H9 (cell line): ENCODE measurements around the gene ZNF804A. TPM values are rescaled to one million over a fixed set of nuclear protein-coding genes. Genes with fewer than 3 reads are reported as not detected.

ENCODE experiments used
- DNase-seq: peaks from one replicate; pipeline ENCODE4 v3.0.0-alpha.2; 2017
- H2AFZ ChIP-seq: one replicate; pipeline ENCODE4 v1.6.1; 2013; ENCODE audit warnings: mild to moderate bottlenecking, low read length, control low read depth, moderate library complexity
- H2AK5ac ChIP-seq: 2 replicates; pipeline ENCODE4 v1.6.1; 2013; ENCODE audit warnings: low read length, control low read depth, mixed read lengths; ENCODE audit not compliant: insufficient read length
- H2BK120ac ChIP-seq: one replicate; pipeline ENCODE4 v1.6.1; 2013; ENCODE audit warnings: low read depth, mild to moderate bottlenecking, low read length, control low read depth, inconsistent platforms; ENCODE audit not compliant: poor library complexity, severe bottlenecking
- H2BK12ac ChIP-seq: 2 replicates; pipeline ENCODE4 v1.6.1; 2013; ENCODE audit warnings: low read length, control low read depth, mixed read lengths, low read depth; ENCODE audit not compliant: insufficient read length
- H2BK15ac ChIP-seq: 2 replicates; pipeline ENCODE4 v1.6.1; 2013; ENCODE audit warnings: low read depth, low read length, control low read depth
- H2BK20ac ChIP-seq: one replicate; pipeline ENCODE4 v1.6.1; 2013; ENCODE audit warnings: low read depth, mild to moderate bottlenecking, low read length, control low read depth, inconsistent platforms; ENCODE audit not compliant: poor library complexity, severe bottlenecking
- H2BK5ac ChIP-seq: 2 replicates; pipeline ENCODE4 v1.6.1; 2013; ENCODE audit warnings: low read length, control low read depth, mixed read lengths; ENCODE audit not compliant: insufficient read length
- H3K14ac ChIP-seq: 2 replicates; pipeline ENCODE4 v1.6.1; 2013; ENCODE audit warnings: low read length, control low read depth; ENCODE audit not compliant: insufficient read depth
- H3K18ac ChIP-seq: 2 replicates; pipeline ENCODE4 v1.6.1; 2013; ENCODE audit warnings: low read depth, mild to moderate bottlenecking, mixed read lengths, low read length, control low read depth; ENCODE audit not compliant: insufficient read length
- H3K23ac ChIP-seq: 2 replicates; pipeline ENCODE4 v1.6.1; 2013; ENCODE audit warnings: low read length, control low read depth, mixed read lengths, low read depth; ENCODE audit not compliant: insufficient read length
- H3K23me2 ChIP-seq: 2 replicates; pipeline ENCODE4 v1.6.1; 2013; ENCODE audit warnings: low read depth, mild to moderate bottlenecking, mixed read lengths, low read length, control low read depth; ENCODE audit not compliant: insufficient read length, poor library complexity, severe bottlenecking
- H3K27ac ChIP-seq: 2 replicates; pipeline ENCODE4 v1.5.1; 2013; ENCODE audit warnings: low read length, control low read depth, mixed read lengths, low read depth; ENCODE audit not compliant: insufficient read length
- H3K27me3 ChIP-seq: 2 replicates; pipeline ENCODE4 v1.6.1; 2013; ENCODE audit warnings: low read length, control low read depth, inconsistent platforms; ENCODE audit not compliant: insufficient read depth
- H3K4ac ChIP-seq: 2 replicates; pipeline ENCODE4 v1.6.1; 2013; ENCODE audit warnings: low read depth, mild to moderate bottlenecking, control low read depth, inconsistent platforms, low read length, moderate library complexity
- H3K4me1 ChIP-seq: 2 replicates; pipeline ENCODE4 v1.6.1; 2013; ENCODE audit warnings: low read length, control low read depth, inconsistent platforms; ENCODE audit not compliant: insufficient read depth
- H3K4me2 ChIP-seq: 2 replicates; pipeline ENCODE4 v1.6.1; 2013; ENCODE audit warnings: low read length, control low read depth, mixed read lengths; ENCODE audit not compliant: insufficient read length, insufficient read depth
- H3K56ac ChIP-seq: 2 replicates; pipeline ENCODE4 v1.6.1; 2013; ENCODE audit warnings: low read depth, mild to moderate bottlenecking, mixed read lengths, low read length, control low read depth; ENCODE audit not compliant: insufficient read length
- H3K79me1 ChIP-seq: 2 replicates; pipeline ENCODE4 v1.6.1; 2013; ENCODE audit warnings: low read depth, mild to moderate bottlenecking, moderate library complexity, low read length, control low read depth, inconsistent platforms; ENCODE audit not compliant: insufficient read depth, poor library complexity, severe bottlenecking
- H3K79me2 ChIP-seq: 2 replicates; pipeline ENCODE4 v1.6.1; 2013; ENCODE audit warnings: low read length, control low read depth, inconsistent platforms; ENCODE audit not compliant: insufficient read depth
- H3K9ac ChIP-seq: 2 replicates; pipeline ENCODE4 v1.6.1; 2013; ENCODE audit warnings: low read length, control low read depth, mixed read lengths; ENCODE audit not compliant: insufficient read length; ENCODE audit errors: extremely low read depth
- H3K9me3 ChIP-seq: one replicate; pipeline ENCODE4 v1.6.1; 2013; ENCODE audit warnings: low read depth, low read length, inconsistent platforms; ENCODE audit not compliant: control insufficient read depth
- H3T11ph ChIP-seq: one replicate; pipeline ENCODE4 v1.6.1; 2013; ENCODE audit warnings: mild to moderate bottlenecking, low read length, control low read depth, inconsistent platforms
- H4K20me1 ChIP-seq: one replicate; pipeline ENCODE4 v1.6.1; 2013; ENCODE audit not compliant: control insufficient read depth, insufficient read length, insufficient read depth
- H4K5ac ChIP-seq: 2 replicates; pipeline ENCODE4 v1.6.1; 2013; ENCODE audit warnings: low read depth, mild to moderate bottlenecking, mixed read lengths, low read length, control low read depth; ENCODE audit not compliant: insufficient read length
- H4K8ac ChIP-seq: replicated peaks from 2 replicates; pipeline ENCODE4 v1.6.1; 2013; ENCODE audit warnings: low read length, control low read depth, mixed read lengths, low read depth; ENCODE audit not compliant: insufficient read length
- H4K91ac ChIP-seq: 2 replicates; pipeline ENCODE4 v1.6.1; 2013; ENCODE audit warnings: low read depth, mild to moderate bottlenecking, moderate library complexity, mixed read lengths, low read length, control low read depth; ENCODE audit not compliant: insufficient read length
- H3K27ac Mint-ChIP-seq, 3 experiments: 2 replicates in 2 of 3; 3 replicates in 1 of 3; pipeline ENCODE4 v1.8.0; 2020 to 2021; ENCODE audit warnings: mixed read lengths in 3 of 3, mild to moderate bottlenecking in 1 of 3, moderate library complexity in 1 of 3
- H3K27me3 Mint-ChIP-seq: 2 replicates; pipeline ENCODE4 v1.8.0; 2021; ENCODE audit warnings: low read depth, mild to moderate bottlenecking, moderate library complexity, mixed read lengths
- H3K36me3 Mint-ChIP-seq, 3 experiments: 2 replicates in 2 of 3; 3 replicates in 1 of 3; pipeline ENCODE4 v1.8.0; 2020 to 2021; ENCODE audit warnings: low read depth in 3 of 3, mixed read lengths in 3 of 3; ENCODE audit not compliant: insufficient read depth in 1 of 3
- H3K4me1 Mint-ChIP-seq, 2 experiments: 2 replicates each; pipeline ENCODE4 v1.8.0; 2020; ENCODE audit warnings: mixed read lengths in 2 of 2
- H3K4me3 Mint-ChIP-seq, 2 experiments: 2 replicates in 1 of 2; 3 replicates in 1 of 2; pipeline ENCODE4 v1.8.0; 2020 to 2021; ENCODE audit warnings: mild to moderate bottlenecking in 2 of 2, mixed read lengths in 2 of 2, moderate library complexity in 1 of 2
- H3K9me3 Mint-ChIP-seq, 2 experiments: 2 replicates in 1 of 2; 3 replicates in 1 of 2; pipeline ENCODE4 v1.8.0; 2020; ENCODE audit warnings: mild to moderate bottlenecking in 2 of 2, mixed read lengths in 2 of 2, moderate library complexity in 1 of 2
- WGBS: extraction: QIAGEN DNeasy Blood & Tissue Kit; methylation state at CpG from one replicate; pipeline ENCODE4 v1.1.7; 2013; ENCODE audit warnings: missing lambda C conversion rate, low lambda C conversion rate, mixed read lengths; ENCODE audit not compliant: insufficient read length; ENCODE audit errors: extremely low coverage; 5-methylcytosine and 5-hydroxymethylcytosine counted together
- total RNA-seq: library from RNA; stranded (reverse); gene quantifications from 2 replicates; pipeline ENCODE4 v1.2.1, GENCODE V29; 2021
- TF ChIP-seq, protein P1 (sequence below): fragments of 200-600 bp; sonication (generic); conservative IDR thresholded peaks from 3 replicates; pipeline ENCODE4 v1.8.0; 2021; ENCODE audit warnings: antibody characterized with exemption, mild to moderate bottlenecking

ZNF804A gene
- total RNA-seq, 1 experiment from 2014 or later: not detected

DNA sequence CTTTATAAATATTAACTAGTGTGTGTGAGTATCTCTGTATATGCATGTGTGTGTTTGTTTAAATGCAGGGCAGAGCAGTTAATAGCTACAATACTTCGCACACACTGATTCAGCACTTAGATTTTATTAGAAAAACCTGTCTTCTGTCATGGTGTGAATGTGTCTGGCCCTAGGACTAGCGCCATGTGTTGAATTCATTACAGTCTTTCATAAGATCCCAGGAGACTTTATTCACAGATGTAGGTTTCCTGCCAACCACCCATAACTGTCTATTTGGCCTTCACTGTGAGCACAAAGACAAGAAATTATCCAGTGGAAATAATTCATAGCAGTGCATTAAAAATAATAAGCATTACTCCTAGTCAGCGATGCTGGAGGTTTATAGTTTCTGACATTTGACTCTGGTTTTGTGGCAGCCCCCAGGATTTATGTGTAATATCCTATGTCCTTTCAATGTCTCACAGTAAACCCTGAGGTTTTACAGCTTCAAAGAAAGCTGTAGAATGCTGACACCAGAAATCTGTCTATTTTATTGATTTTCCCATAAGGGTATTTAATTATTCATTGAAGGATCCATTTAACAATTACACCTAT is 93.9 kb downstream of the ZNF804A start:
- Mint-ChIP-seq H3K9me3 (no peaks in the 10 kb centered on the region), H3K27me3 (no peaks in the 10 kb centered on the region), H3K27ac (no peak overlapping the region), H3K36me3 (no peaks in the 10 kb centered on the region), H3K4me3 (no peak overlapping the region), H3K4me1 (no peaks in the 10 kb centered on the region)
- no CpG with 5 or more reads among the region's 3 CpGs for WGBS
- Histone ChIP-seq H3K56ac (no peak overlapping the region), H3K23ac (no peak overlapping the region), H3K4me2 (no peak overlapping the region), H2AFZ (no peak overlapping the region), H3K23me2 (no peaks in the 10 kb centered on the region), H3K79me1 (no peaks in the 10 kb centered on the region), H3K4ac (no peak overlapping the region), H3K79me2 (no peaks in the 10 kb centered on the region), H4K8ac (no peak overlapping the region), H2BK20ac (no peak overlapping the region), H3K18ac (no peak overlapping the region), H4K20me1 (no peaks in the 10 kb centered on the region), H3K14ac (no peak overlapping the region), H2BK15ac (no peak overlapping the region), H2BK5ac (no peak overlapping the region), H2BK120ac (no peak overlapping the region), H3K27me3 (no peaks in the 10 kb centered on the region), H3K4me1 (no peaks in the 10 kb centered on the region), H3K9ac (no peak overlapping the region), H2BK12ac (no peak overlapping the region), H3T11ph (no peak overlapping the region), H2AK5ac (no peak overlapping the region), H4K5ac (no peak overlapping the region), H3K27ac (no peak overlapping the region), H4K91ac (no peak overlapping the region), H3K9me3 (no peaks in the 10 kb centered on the region)
- DNase-seq: no peak
- TF ChIP-seq, protein P1, sequence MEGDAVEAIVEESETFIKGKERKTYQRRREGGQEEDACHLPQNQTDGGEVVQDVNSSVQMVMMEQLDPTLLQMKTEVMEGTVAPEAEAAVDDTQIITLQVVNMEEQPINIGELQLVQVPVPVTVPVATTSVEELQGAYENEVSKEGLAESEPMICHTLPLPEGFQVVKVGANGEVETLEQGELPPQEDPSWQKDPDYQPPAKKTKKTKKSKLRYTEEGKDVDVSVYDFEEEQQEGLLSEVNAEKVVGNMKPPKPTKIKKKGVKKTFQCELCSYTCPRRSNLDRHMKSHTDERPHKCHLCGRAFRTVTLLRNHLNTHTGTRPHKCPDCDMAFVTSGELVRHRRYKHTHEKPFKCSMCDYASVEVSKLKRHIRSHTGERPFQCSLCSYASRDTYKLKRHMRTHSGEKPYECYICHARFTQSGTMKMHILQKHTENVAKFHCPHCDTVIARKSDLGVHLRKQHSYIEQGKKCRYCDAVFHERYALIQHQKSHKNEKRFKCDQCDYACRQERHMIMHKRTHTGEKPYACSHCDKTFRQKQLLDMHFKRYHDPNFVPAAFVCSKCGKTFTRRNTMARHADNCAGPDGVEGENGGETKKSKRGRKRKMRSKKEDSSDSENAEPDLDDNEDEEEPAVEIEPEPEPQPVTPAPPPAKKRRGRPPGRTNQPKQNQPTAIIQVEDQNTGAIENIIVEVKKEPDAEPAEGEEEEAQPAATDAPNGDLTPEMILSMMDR: no peak
